Measurements from ENCODE around the gene TBX2.
"Not testable (repeated sequence)": the region's sequence is repeated elsewhere in the genome, so short reads cannot be mapped to it uniquely, and the experiment has no call there.

Gene TBX2

DNA sequence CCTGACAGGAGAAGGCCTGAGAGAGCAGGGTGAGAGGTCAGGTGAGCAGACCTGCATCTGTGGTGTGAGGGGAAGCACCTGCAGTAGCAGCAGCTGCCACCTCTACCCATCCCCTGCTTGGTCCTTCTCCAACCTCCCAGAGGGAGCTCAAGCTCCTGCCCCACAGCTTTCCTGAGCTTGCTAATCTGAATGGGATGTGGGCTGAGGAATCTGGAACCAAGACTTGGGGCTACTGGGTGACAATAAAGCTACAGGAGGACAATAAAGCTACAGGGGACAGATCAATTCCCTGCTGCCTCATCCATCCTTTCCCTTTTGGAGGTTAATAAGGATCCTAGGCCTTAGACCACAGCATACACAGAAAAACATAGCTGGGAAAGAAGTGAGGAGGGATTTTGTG, 47.7 kb downstream of the TBX2 start:
- Histone ChIP-seq H3K4me2 (ENCODE audit: low read length) (no peak overlapping the region), H3K9me2 (replicated peaks; ENCODE audit: control insufficient read depth, low read length) (no peaks in the 10 kb centered on the region), H3K36me3 (ENCODE audit: control insufficient read depth, low read length) (no peaks in the 10 kb centered on the region), H3K9me3 (ENCODE audit: control insufficient read depth, insufficient read depth, low read length) (no peaks in the 10 kb centered on the region), H3F3A (ENCODE audit: control insufficient read depth, insufficient read depth) (no peaks in the 10 kb centered on the region), H3K27ac (ENCODE audit: low read depth, low read length) (no peak overlapping the region), H3K27me3 (ENCODE audit: control insufficient read depth, low read length) (peaks cover 1% of the 10 kb centered on the region; the same call in 1 of the 2 replicates), H3K4me1 (ENCODE audit: control insufficient read depth, low read length) (no peaks in the 10 kb centered on the region), H4K20me1 (ENCODE audit: control insufficient read depth, insufficient read depth, low read depth, low read length) (no peaks in the 10 kb centered on the region; the same call in 1 of the 2 replicates), H3K79me2 (ENCODE audit: control insufficient read depth, low read length) (no peaks in the 10 kb centered on the region), H3K4me3 (ENCODE audit: low read length) (no peak overlapping the region)
- TF ChIP-seq, protein P1, sequence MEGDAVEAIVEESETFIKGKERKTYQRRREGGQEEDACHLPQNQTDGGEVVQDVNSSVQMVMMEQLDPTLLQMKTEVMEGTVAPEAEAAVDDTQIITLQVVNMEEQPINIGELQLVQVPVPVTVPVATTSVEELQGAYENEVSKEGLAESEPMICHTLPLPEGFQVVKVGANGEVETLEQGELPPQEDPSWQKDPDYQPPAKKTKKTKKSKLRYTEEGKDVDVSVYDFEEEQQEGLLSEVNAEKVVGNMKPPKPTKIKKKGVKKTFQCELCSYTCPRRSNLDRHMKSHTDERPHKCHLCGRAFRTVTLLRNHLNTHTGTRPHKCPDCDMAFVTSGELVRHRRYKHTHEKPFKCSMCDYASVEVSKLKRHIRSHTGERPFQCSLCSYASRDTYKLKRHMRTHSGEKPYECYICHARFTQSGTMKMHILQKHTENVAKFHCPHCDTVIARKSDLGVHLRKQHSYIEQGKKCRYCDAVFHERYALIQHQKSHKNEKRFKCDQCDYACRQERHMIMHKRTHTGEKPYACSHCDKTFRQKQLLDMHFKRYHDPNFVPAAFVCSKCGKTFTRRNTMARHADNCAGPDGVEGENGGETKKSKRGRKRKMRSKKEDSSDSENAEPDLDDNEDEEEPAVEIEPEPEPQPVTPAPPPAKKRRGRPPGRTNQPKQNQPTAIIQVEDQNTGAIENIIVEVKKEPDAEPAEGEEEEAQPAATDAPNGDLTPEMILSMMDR (IDR thresholded peaks at IDR 0.05; ENCODE audit: low read depth, low read length, poor library complexity, severe bottlenecking), result no peak
- TF ChIP-seq EZH2phosphoT487 (IDR thresholded peaks at IDR 0.05; ENCODE audit: borderline replicate concordance, low read length), result no peak

DNA sequence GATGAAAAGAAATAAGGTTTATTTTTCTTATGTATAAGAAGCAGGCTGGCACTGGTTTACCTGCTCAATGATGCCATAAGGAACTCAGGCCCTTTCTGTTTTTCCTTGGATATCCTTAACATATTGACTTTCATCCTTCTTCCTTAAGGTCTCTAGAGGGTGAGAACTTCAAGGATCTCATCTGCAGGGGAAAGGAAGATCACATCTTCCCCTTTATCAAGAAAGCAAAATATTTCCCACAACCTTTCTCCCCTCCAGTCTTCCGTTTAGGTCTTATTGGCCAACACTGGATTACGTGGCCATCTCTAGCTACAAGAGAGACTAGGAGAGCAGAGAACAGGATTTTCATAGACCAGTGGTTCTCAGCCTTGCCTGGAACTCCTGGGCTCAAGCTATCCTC, 48.4 kb downstream of the TBX2 start:
- no peaks in the 10 kb centered on the region for H3K4me1 ChIP-seq (ENCODE audit: control insufficient read depth, low read length)
- no peaks in the 10 kb centered on the region for H3K79me2 ChIP-seq (ENCODE audit: control insufficient read depth, low read length)
- H3K27ac ChIP-seq (ENCODE audit: low read depth, low read length), result no peak overlapping the region
- H3K9me3 ChIP-seq (ENCODE audit: control insufficient read depth, insufficient read depth, low read length), result no peaks in the 10 kb centered on the region
- H3F3A ChIP-seq (ENCODE audit: control insufficient read depth, insufficient read depth), result no peaks in the 10 kb centered on the region
- H4K20me1 ChIP-seq (ENCODE audit: control insufficient read depth, insufficient read depth, low read depth, low read length), result no peaks in the 10 kb centered on the region; the same call in 1 of the 2 replicates
- no peaks in the 10 kb centered on the region for H3K36me3 ChIP-seq (ENCODE audit: control insufficient read depth, low read length)
- H3K4me2 ChIP-seq (ENCODE audit: low read length), result no peak overlapping the region
- TF ChIP-seq, protein P1 (IDR thresholded peaks at IDR 0.05; ENCODE audit: low read depth, low read length, poor library complexity, severe bottlenecking), result no peak
- TF ChIP-seq EZH2phosphoT487 (IDR thresholded peaks at IDR 0.05; ENCODE audit: borderline replicate concordance, low read length), result no peak
- no peak overlapping the region for H3K4me3 ChIP-seq (ENCODE audit: low read length)
- H3K9me2 ChIP-seq (replicated peaks; ENCODE audit: control insufficient read depth, low read length), result no peaks in the 10 kb centered on the region
- no peaks in the 10 kb centered on the region for H3K27me3 ChIP-seq (ENCODE audit: control insufficient read depth, low read length)

DNA sequence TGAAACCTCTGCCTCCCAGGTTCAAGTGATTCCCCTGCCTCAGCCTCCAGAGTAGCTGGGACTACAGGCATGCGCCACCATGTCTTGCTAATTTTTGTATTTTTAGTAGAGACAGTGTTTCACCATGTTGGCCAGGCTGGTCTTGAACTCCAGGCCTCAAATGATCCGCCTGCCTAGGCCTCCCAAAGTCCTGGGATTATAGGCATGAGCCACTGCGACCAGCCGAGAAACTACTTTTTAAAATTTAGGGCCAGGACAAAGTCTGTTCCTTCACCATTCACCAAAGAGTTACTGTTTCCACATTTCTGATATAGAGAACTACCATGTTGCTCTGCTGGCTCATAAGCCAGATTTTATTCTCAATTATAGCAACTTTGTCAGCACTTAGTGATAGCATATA, 49.5 kb downstream of the TBX2 start:
- not testable (repeated sequence) for H3K4me3 ChIP-seq (ENCODE audit: low read length); H3K79me2 ChIP-seq (ENCODE audit: control insufficient read depth, low read length); H3F3A ChIP-seq (ENCODE audit: control insufficient read depth, insufficient read depth); H4K20me1 ChIP-seq (ENCODE audit: control insufficient read depth, insufficient read depth, low read depth, low read length); H3K9me2 ChIP-seq (replicated peaks; ENCODE audit: control insufficient read depth, low read length); H3K4me2 ChIP-seq (ENCODE audit: low read length); H3K27ac ChIP-seq (ENCODE audit: low read depth, low read length); H3K36me3 ChIP-seq (ENCODE audit: control insufficient read depth, low read length); H3K4me1 ChIP-seq (ENCODE audit: control insufficient read depth, low read length); H3K9me3 ChIP-seq (ENCODE audit: control insufficient read depth, insufficient read depth, low read length); H3K27me3 ChIP-seq (ENCODE audit: control insufficient read depth, low read length)

DNA sequence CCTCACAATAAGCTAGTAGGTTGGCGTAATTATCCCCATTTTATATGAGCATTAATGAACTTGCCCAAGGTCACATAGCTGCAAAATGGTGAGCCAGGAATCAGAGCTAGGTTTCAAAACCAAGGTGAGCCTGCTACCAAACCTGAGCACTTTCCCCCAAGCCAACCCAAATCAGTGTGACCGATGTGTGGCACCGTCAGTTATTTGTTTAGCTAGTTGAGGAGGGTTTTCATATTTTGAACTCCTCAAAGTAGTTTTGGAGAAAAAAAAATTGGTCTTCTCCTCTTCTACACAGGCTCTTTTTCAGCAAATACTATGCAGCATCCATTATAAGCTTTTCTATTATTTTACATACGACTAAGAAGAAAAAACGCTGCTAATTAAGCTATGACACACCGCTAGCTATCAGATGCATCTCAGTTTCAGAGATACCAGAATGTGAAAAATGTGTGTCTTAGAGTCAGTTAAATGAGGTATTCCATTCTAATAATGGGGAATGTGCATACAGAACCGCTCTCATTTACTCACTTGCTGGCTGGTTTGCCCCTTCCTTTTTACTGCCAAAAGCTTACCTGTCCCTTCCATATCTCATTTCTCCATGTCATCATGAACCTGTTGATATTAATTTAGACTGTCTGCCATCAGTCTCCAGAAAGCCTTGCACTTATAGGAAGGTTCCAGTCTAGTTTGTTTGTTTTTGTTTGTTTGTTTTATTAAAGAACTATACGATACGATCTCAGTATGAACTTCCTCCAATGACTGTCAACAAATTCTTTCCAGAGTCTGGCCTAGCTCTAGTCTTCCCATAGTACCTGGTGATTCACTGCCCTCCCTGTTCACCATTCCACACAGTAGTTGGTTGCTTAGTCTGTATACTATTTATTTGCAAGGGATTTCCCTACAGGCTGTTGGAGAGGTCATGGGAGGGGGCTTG, 50.3 kb downstream of the TBX2 start:
- H3K27me3 ChIP-seq (ENCODE audit: control insufficient read depth, low read length), result peaks cover 3% of the 10 kb centered on the region; the same call in 1 of the 2 replicates
- H3K27ac ChIP-seq (ENCODE audit: low read depth, low read length), result no peak overlapping the region
- H3K4me3 ChIP-seq (ENCODE audit: low read length), result no peak overlapping the region
- no peaks in the 10 kb centered on the region for H3K4me1 ChIP-seq (ENCODE audit: control insufficient read depth, low read length)
- no peaks in the 10 kb centered on the region for H3K9me3 ChIP-seq (ENCODE audit: control insufficient read depth, insufficient read depth, low read length)
- TF ChIP-seq EZH2phosphoT487 (IDR thresholded peaks at IDR 0.05; ENCODE audit: borderline replicate concordance, low read length), result no peak
- TF ChIP-seq, protein P1 (IDR thresholded peaks at IDR 0.05; ENCODE audit: low read depth, low read length, poor library complexity, severe bottlenecking), result no peak
- no peaks in the 10 kb centered on the region for H3K9me2 ChIP-seq (replicated peaks; ENCODE audit: control insufficient read depth, low read length)
- no peaks in the 10 kb centered on the region for H3F3A ChIP-seq (ENCODE audit: control insufficient read depth, insufficient read depth)
- H3K36me3 ChIP-seq (ENCODE audit: control insufficient read depth, low read length), result no peaks in the 10 kb centered on the region
- no peak overlapping the region for H3K4me2 ChIP-seq (ENCODE audit: low read length)
- H4K20me1 ChIP-seq (ENCODE audit: control insufficient read depth, insufficient read depth, low read depth, low read length), result no peaks in the 10 kb centered on the region; the same call in 1 of the 2 replicates
- H3K79me2 ChIP-seq (ENCODE audit: control insufficient read depth, low read length), result no peaks in the 10 kb centered on the region
